HG03520 (cell line): ENCODE measurements around the gene KCNK15.
"Not testable (repeated sequence)": the region's sequence is repeated elsewhere in the genome, so short reads cannot be mapped to it uniquely, and the experiment has no call there.

ENCODE experiments used
- ATAC-seq: cut with Tn5 transposase; IDR thresholded peaks from one replicate; pipeline ENCODE4 v1.9.1; 2021; ENCODE audit warnings: mild to moderate bottlenecking, moderate library complexity; ENCODE audit not compliant: unreplicated experiment

Gene KCNK15

GRCh38 chr20:44745598-44746366, at the start of gene KCNK15:
TSS of gene KCNK15 (plus strand) at chr20:44745865. CDS start at chr20:44745911, 46 bp downstream.
- no peak for ATAC-seq

- no peak for ATAC-seq
These were observed 49.4 kb upstream of the KCNK15 start for GRCh38 chr20:44696315-44696714.

- ATAC-seq: not testable (repeated sequence)
These were observed 48.6 kb upstream of the KCNK15 start for GRCh38 chr20:44697041-44697440.

GRCh38 chr20:44698351-44698750, 47.3 kb upstream of the KCNK15 start:
- no peak for ATAC-seq

- ATAC-seq: no peak
These were observed 45.4 kb upstream of the KCNK15 start for GRCh38 chr20:44700306-44700705.

- ATAC-seq: no peak
These were observed 44.4 kb upstream of the KCNK15 start for GRCh38 chr20:44701118-44701857.

GRCh38 chr20:44701858-44702256, 43.8 kb upstream of the KCNK15 start:
- ATAC-seq: no peak

- ATAC-seq: no peak
These were observed 42.9 kb upstream of the KCNK15 start for GRCh38 chr20:44702776-44703175.

GRCh38 chr20:44703183-44703925, 42.3 kb upstream of the KCNK15 start:
- ATAC-seq: no peak

- ATAC-seq: no peak
These were observed 41.6 kb upstream of the KCNK15 start for GRCh38 chr20:44703956-44704488.

GRCh38 chr20:44704551-44704971, 41.1 kb upstream of the KCNK15 start:
- no peak for ATAC-seq

GRCh38 chr20:44705364-44706094, 40.1 kb upstream of the KCNK15 start:
- no peak for ATAC-seq

- no peak for ATAC-seq
These were observed 39.2 kb upstream of the KCNK15 start for GRCh38 chr20:44706301-44707017.

- no peak for ATAC-seq
These were observed 38.6 kb upstream of the KCNK15 start for GRCh38 chr20:44707018-44707579.

GRCh38 chr20:44709380-44709779, 36.3 kb upstream of the KCNK15 start:
- no peak for ATAC-seq

- ATAC-seq: no peak
These were observed 35.9 kb upstream of the KCNK15 start for GRCh38 chr20:44709797-44710196.

GRCh38 chr20:44711237-44711636, 34.4 kb upstream of the KCNK15 start:
- ATAC-seq: no peak

GRCh38 chr20:44714102-44714700, 31.5 kb upstream of the KCNK15 start:
- no peak for ATAC-seq
